ENCODE data around the gene PDYN.

PDYN gene

DNA sequence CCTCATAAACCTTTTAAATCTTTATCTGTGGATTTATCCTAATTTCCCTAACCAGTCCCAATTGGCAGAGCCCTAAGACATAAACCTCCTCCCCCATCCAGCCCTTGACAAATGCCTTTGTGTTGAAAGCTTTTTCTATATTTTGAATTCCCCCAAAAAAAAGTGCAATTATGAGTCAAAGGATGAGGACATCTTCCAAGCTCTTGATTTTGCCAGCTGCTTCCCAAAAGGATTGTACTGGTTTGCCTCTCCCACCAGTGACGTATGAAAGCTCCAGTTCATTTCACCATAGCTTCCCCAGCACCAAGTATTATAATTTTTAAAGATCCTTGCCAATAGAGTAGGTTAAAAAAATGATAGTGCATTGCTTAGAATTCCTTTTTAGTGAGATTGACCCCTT, 59.7 kb downstream of the PDYN start:
- CTCF ChIA-PET, result no interaction called here
- no peak for DNase-seq (ENCODE audit: extremely low spot score)
- TF ChIP-seq, protein P1, sequence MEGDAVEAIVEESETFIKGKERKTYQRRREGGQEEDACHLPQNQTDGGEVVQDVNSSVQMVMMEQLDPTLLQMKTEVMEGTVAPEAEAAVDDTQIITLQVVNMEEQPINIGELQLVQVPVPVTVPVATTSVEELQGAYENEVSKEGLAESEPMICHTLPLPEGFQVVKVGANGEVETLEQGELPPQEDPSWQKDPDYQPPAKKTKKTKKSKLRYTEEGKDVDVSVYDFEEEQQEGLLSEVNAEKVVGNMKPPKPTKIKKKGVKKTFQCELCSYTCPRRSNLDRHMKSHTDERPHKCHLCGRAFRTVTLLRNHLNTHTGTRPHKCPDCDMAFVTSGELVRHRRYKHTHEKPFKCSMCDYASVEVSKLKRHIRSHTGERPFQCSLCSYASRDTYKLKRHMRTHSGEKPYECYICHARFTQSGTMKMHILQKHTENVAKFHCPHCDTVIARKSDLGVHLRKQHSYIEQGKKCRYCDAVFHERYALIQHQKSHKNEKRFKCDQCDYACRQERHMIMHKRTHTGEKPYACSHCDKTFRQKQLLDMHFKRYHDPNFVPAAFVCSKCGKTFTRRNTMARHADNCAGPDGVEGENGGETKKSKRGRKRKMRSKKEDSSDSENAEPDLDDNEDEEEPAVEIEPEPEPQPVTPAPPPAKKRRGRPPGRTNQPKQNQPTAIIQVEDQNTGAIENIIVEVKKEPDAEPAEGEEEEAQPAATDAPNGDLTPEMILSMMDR (IDR thresholded peaks at IDR 0.05; ENCODE audit: control extremely low read depth, extremely low read depth, low read depth, missing control alignments), result no peak
- POLR2A ChIA-PET, result no interaction called here

DNA sequence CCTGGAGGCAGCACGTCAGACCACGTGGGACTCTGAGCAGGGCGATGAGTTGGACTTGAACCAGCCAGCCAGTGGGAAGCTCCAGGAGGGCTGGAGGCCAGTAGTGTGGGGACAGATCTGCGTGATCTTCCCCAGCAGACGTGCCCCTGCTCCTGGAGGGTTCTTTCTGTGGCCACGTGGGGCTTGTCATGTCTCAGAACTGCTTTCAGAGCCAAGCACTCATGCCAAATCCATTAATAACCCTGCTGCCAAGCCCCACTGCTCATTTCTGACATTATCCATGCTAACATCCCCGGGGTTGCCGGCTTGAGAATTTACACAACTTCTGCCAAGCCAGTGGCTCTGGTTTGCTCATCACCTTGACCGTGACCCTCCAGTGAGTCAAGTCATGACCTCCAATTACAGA, 60.4 kb downstream of the PDYN start:
- POLR2A ChIA-PET, result no interaction called here
- DNase-seq (ENCODE audit: extremely low spot score), result no peak
- TF ChIP-seq, protein P1 (IDR thresholded peaks at IDR 0.05; ENCODE audit: control extremely low read depth, extremely low read depth, low read depth, missing control alignments), result no peak
- CTCF ChIA-PET, result no interaction called here

DNA sequence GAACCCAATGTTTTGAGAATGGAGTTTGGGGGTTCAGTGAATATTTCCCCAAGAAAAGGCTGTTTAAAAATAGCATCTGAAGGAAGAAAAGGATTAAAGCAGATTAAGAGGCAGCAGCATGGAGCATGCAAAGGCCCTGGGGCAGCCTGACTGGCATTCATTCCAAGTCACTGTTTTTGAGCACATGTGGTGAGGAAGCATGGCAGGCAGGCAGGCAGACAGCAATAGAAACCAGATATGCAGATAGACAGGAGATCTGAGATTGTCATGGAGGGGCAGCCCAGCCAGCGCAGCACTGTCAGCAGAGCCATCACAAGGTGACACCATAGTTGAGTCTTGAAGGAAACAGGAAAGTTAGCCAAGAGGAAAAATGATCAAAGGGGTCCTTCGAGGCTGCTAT, 60.9 kb downstream of the PDYN start:
- ChIA-PET POLR2A (no interaction called here), CTCF (no interaction called here)
- DNase-seq (ENCODE audit: extremely low spot score), result no peak
- TF ChIP-seq, protein P1 (IDR thresholded peaks at IDR 0.05; ENCODE audit: control extremely low read depth, extremely low read depth, low read depth, missing control alignments), result no peak

DNA sequence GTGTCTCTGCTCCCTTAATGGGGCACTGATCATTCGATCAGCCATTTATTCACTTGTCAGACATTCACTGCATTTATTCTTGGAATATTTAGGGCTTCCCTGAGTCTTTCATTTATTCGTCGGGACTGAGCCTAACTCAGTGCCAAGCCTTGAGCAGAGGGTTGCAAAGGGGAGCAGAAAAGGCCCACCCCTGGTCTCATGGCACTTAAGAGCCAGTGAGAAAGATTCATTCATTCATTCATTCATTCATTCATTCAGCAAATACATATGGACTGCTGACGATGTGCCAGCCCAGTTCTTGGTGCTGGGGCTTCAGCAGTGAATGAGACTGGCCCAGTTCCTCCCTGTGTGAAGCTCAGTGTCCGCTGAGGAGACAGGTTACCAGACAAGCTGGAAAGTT, 62.0 kb downstream of the PDYN start:
- CTCF ChIA-PET, result interaction anchor here (1.1 kb wide), 1 partner anchor 33 kb away, joined by 4 read pairs; no protein-coding TSS in a partner anchor
- POLR2A ChIA-PET, result no interaction called here
- DNase-seq (ENCODE audit: extremely low spot score), result no peak
- TF ChIP-seq, protein P1 (IDR thresholded peaks at IDR 0.05; ENCODE audit: control extremely low read depth, extremely low read depth, low read depth, missing control alignments), result no peak

DNA sequence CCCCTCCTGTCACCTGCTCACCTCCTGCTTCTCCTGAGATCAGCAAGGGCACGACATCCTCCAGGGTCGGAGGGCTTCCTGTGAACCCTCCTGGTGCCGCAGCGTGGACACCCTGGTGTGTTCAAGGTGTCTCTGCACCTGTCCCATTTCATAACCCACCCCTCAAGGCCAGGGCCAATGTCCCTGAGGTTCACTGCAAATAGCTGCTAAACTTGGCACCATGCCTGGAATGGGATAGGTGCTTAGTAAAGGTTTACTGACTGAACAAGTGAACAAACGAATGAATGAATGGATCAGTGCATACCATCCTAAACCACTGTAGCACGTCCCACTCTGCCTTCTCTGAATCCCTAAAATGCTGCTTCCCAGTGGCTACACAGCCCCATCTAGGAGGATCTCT, 63.7 kb downstream of the PDYN start:
- POLR2A ChIA-PET, result no interaction called here
- no peak for DNase-seq (ENCODE audit: extremely low spot score)
- TF ChIP-seq, protein P1 (IDR thresholded peaks at IDR 0.05; ENCODE audit: control extremely low read depth, extremely low read depth, low read depth, missing control alignments), result no peak
- CTCF ChIA-PET, result no interaction called here

DNA sequence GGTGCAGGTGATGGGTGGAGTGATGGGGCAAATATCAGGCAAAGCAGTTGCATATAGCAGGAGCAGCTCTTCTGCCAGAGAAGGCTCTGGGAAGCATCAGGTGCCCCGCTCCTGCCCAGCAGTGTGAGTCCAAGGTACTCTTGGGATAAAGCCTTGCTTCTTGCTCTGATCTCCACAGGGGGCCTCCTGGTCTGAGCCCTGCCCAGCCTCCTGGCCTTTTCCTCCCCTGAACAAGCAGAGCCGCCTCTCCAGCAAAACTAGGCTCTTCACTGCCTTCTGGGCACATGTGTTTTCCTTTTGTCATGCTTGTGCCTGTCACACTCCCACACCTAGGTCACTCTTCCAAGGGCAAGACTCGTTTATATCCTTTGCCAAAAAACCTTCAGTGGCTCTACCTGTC, 64.4 kb downstream of the PDYN start:
- DNase-seq (ENCODE audit: extremely low spot score), result no peak
- TF ChIP-seq, protein P1 (IDR thresholded peaks at IDR 0.05; ENCODE audit: control extremely low read depth, extremely low read depth, low read depth, missing control alignments), result no peak
- ChIA-PET CTCF (no interaction called here), POLR2A (no interaction called here)

DNA sequence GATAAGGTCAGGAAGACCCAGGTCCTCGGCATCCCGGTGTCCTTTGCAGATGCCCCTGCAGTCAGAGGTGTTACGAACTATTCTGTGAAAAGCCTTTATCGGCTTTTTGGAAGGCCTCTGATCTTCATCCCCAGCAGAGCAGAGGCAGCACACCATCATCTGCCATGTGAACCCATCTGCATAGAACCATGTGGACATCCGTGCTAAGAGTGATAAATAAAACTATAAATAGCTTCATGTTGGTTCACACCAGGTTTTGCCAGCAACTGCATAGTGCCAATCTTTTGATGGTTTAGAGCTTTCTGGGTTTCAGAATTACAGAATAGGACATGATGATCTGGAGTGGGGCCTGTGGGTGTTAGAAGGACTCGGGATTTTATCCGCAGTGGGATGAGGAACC, 65.1 kb downstream of the PDYN start:
- TF ChIP-seq, protein P1 (IDR thresholded peaks at IDR 0.05; ENCODE audit: control extremely low read depth, extremely low read depth, low read depth, missing control alignments), result no peak
- POLR2A ChIA-PET, result no interaction called here
- DNase-seq (ENCODE audit: extremely low spot score), result no peak
- CTCF ChIA-PET, result no interaction called here
